ENCODE measurements around the gene NEBL.

NEBL gene

DNA sequence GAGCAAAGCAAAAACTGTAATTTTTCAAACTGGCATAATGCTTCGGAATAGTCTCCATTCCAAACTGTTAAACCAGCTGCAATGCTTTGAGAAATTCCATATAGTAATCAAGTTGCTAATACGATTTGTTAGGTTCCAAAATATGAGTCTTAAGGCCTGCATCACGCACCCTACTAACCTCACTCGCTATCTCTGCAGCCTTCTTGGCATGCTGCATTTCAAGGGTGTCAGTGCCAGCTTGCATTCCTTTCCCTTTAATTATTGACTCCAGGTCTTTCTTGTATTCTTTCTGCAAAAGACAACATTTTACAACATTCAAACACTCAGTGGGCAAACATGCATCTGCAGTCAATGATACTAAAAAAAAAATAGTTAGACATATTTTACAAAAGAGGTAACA is 61.8 kb downstream of the NEBL start:
- DNase-seq = no peak
- Histone ChIP-seq H3K36me3 (ENCODE audit: control insufficient read depth in 1 of 2, insufficient read depth in 2 of 2, low read depth in 1 of 2, low read length in 2 of 2) (no peaks in the 10 kb centered on the region), H2BK12ac (ENCODE audit: low read length in 2 of 2) (no peak overlapping the region), H4K91ac (ENCODE audit: low read length) (no peak overlapping the region), H3K27me3 (ENCODE audit: control insufficient read depth in 1 of 2, insufficient read depth in 1 of 2, low read length in 2 of 2) (no peaks in the 10 kb centered on the region), H3K4ac (ENCODE audit: low read depth in 1 of 2, low read length in 2 of 2) (no peak overlapping the region), H3K23ac (ENCODE audit: low read length in 2 of 2) (no peak overlapping the region), H3K27ac (ENCODE audit: low read length, poor library complexity, severe bottlenecking) (no peak overlapping the region), H2AFZ (ENCODE audit: low read depth, low read length) (no peak overlapping the region), H3K18ac (ENCODE audit: low read depth in 1 of 2, low read length in 2 of 2) (no peak overlapping the region), H3K14ac (ENCODE audit: low read length in 2 of 2) (no peak overlapping the region), H2BK5ac (ENCODE audit: low read depth, low read length, poor library complexity, severe bottlenecking) (no peak overlapping the region), H3K4me1 (ENCODE audit: control insufficient read depth, insufficient read depth, low read depth, low read length) (no peaks in the 10 kb centered on the region), H2AK5ac (ENCODE audit: low read length, severe bottlenecking) (no peak overlapping the region), H3K4me2 (ENCODE audit: low read length, poor library complexity, severe bottlenecking) (no peak overlapping the region), H2BK120ac (ENCODE audit: low read depth, low read length) (no peak overlapping the region), H2BK15ac (ENCODE audit: low read depth, poor library complexity, severe bottlenecking) (no peak overlapping the region), H3K79me1 (replicated peaks; ENCODE audit: low read length, poor library complexity, severe bottlenecking) (no peaks in the 10 kb centered on the region), H3K9me3 (ENCODE audit: control insufficient read depth, low read length) (no peaks in the 10 kb centered on the region), H4K8ac (ENCODE audit: low read length) (no peak overlapping the region), H3K4me3 (ENCODE audit: insufficient read depth in 1 of 2, low read depth in 1 of 2, low read length in 2 of 2) (no peak overlapping the region), H3K9ac (ENCODE audit: low read length) (no peak overlapping the region)
- 97% methylated on average over 4 of the region's 4 CpGs for WGBS

DNA sequence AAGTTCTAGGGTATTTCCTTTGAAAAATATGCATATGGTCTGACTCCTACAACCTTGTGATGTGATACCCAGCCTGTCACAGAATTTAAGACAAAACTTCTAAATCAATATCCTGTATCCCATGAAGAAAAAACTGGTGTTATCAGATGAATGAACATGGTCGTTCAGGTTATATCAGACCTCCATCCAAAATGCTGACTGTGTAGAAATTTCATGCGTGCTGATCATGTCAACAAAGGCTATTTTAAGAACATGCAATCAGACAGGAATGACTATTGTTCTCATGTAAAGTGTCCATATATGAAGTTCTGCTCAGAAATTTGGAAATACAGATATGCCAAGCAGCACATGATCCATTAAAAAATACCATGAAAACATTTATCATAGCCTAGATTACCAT is 62.3 kb downstream of the NEBL start:
- no peak overlapping the region for H4K91ac ChIP-seq (ENCODE audit: low read length)
- H3K18ac ChIP-seq (ENCODE audit: low read depth in 1 of 2, low read length in 2 of 2) = no peak overlapping the region
- H2BK15ac ChIP-seq (ENCODE audit: low read depth, poor library complexity, severe bottlenecking) = no peak overlapping the region
- H3K27ac ChIP-seq (ENCODE audit: low read length, poor library complexity, severe bottlenecking) = no peak overlapping the region
- no peak overlapping the region for H2AK5ac ChIP-seq (ENCODE audit: low read length, severe bottlenecking)
- no peaks in the 10 kb centered on the region for H3K36me3 ChIP-seq (ENCODE audit: control insufficient read depth in 1 of 2, insufficient read depth in 2 of 2, low read depth in 1 of 2, low read length in 2 of 2)
- no peak overlapping the region for H2AFZ ChIP-seq (ENCODE audit: low read depth, low read length)
- 86% methylated on average over 2 of the region's 2 CpGs for WGBS
- H3K4me3 ChIP-seq (ENCODE audit: insufficient read depth in 1 of 2, low read depth in 1 of 2, low read length in 2 of 2) = no peak overlapping the region
- no peak overlapping the region for H2BK120ac ChIP-seq (ENCODE audit: low read depth, low read length)
- H2BK5ac ChIP-seq (ENCODE audit: low read depth, low read length, poor library complexity, severe bottlenecking) = no peak overlapping the region
- no peak overlapping the region for H3K4ac ChIP-seq (ENCODE audit: low read depth in 1 of 2, low read length in 2 of 2)
- no peak overlapping the region for H3K4me2 ChIP-seq (ENCODE audit: low read length, poor library complexity, severe bottlenecking)
- no peaks in the 10 kb centered on the region for H3K27me3 ChIP-seq (ENCODE audit: control insufficient read depth in 1 of 2, insufficient read depth in 1 of 2, low read length in 2 of 2)
- H2BK12ac ChIP-seq (ENCODE audit: low read length in 2 of 2) = no peak overlapping the region
- no peaks in the 10 kb centered on the region for H3K9me3 ChIP-seq (ENCODE audit: control insufficient read depth, low read length)
- H3K4me1 ChIP-seq (ENCODE audit: control insufficient read depth, insufficient read depth, low read depth, low read length) = no peaks in the 10 kb centered on the region
- DNase-seq = no peak
- H3K9ac ChIP-seq (ENCODE audit: low read length) = no peak overlapping the region
- no peak overlapping the region for H3K14ac ChIP-seq (ENCODE audit: low read length in 2 of 2)
- no peaks in the 10 kb centered on the region for H3K79me1 ChIP-seq (replicated peaks; ENCODE audit: low read length, poor library complexity, severe bottlenecking)
- H4K8ac ChIP-seq (ENCODE audit: low read length) = no peak overlapping the region
- H3K23ac ChIP-seq (ENCODE audit: low read length in 2 of 2) = no peak overlapping the region

DNA sequence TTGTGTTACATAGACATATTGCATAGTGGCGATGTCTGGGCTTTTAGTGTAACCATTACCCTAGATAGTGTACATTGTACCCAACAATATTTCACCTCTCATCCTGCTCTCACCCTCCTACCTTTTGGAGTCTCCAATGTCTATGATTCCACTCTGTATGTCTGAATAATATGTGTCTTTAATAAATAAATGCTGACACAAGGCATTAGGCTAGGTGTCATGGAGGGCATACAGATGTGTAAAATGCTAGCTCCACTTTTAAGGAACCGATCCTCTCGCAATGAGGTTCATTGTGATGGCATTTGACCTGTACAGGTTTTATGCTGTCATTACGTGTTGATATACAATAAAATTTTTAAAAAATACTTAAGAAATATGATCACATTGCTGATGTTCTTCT is 74.3 kb downstream of the NEBL start:
- Histone ChIP-seq H3K23ac (ENCODE audit: low read length in 2 of 2) (no peak overlapping the region), H3K27ac (ENCODE audit: low read length, poor library complexity, severe bottlenecking) (no peak overlapping the region), H3K14ac (ENCODE audit: low read length in 2 of 2) (no peak overlapping the region), H3K27me3 (ENCODE audit: control insufficient read depth in 1 of 2, insufficient read depth in 1 of 2, low read length in 2 of 2) (no peaks in the 10 kb centered on the region), H4K8ac (ENCODE audit: low read length) (no peak overlapping the region), H2AK5ac (ENCODE audit: low read length, severe bottlenecking) (no peak overlapping the region), H3K79me1 (replicated peaks; ENCODE audit: low read length, poor library complexity, severe bottlenecking) (no peaks in the 10 kb centered on the region), H2BK120ac (ENCODE audit: low read depth, low read length) (no peak overlapping the region), H3K4me2 (ENCODE audit: low read length, poor library complexity, severe bottlenecking) (no peak overlapping the region), H3K18ac (ENCODE audit: low read depth in 1 of 2, low read length in 2 of 2) (no peak overlapping the region), H3K4me3 (ENCODE audit: insufficient read depth in 1 of 2, low read depth in 1 of 2, low read length in 2 of 2) (no peak overlapping the region), H3K36me3 (ENCODE audit: control insufficient read depth in 1 of 2, insufficient read depth in 2 of 2, low read depth in 1 of 2, low read length in 2 of 2) (no peaks in the 10 kb centered on the region), H3K9me3 (ENCODE audit: control insufficient read depth, low read length) (no peaks in the 10 kb centered on the region), H3K4me1 (ENCODE audit: control insufficient read depth, insufficient read depth, low read depth, low read length) (no peaks in the 10 kb centered on the region), H4K91ac (ENCODE audit: low read length) (no peak overlapping the region), H2AFZ (ENCODE audit: low read depth, low read length) (no peak overlapping the region), H3K9ac (ENCODE audit: low read length) (no peak overlapping the region), H3K4ac (ENCODE audit: low read depth in 1 of 2, low read length in 2 of 2) (no peak overlapping the region), H2BK12ac (ENCODE audit: low read length in 2 of 2) (no peak overlapping the region), H2BK15ac (ENCODE audit: low read depth, poor library complexity, severe bottlenecking) (no peak overlapping the region), H2BK5ac (ENCODE audit: low read depth, low read length, poor library complexity, severe bottlenecking) (no peak overlapping the region)
- WGBS = 92% methylated on average over 2 of the region's 4 CpGs
- DNase-seq = no peak

GRCh38 chr10:20817646-20818045 is 79.5 kb downstream of the NEBL start:
- no peak overlapping the region for H3K14ac ChIP-seq (ENCODE audit: low read length in 2 of 2)

More at GRCh38 chr10:20817646-20818045, 79.5 kb downstream of the NEBL start:
- no peaks in the 10 kb centered on the region for H3K79me1 ChIP-seq (replicated peaks; ENCODE audit: low read length, poor library complexity, severe bottlenecking)
- no peak overlapping the region for H2BK12ac ChIP-seq (ENCODE audit: low read length in 2 of 2)
- WGBS = 95% methylated on average over 5 of the region's 5 CpGs
- H2AFZ ChIP-seq (ENCODE audit: low read depth, low read length) = no peak overlapping the region
- no peak overlapping the region for H3K4me3 ChIP-seq (ENCODE audit: insufficient read depth in 1 of 2, low read depth in 1 of 2, low read length in 2 of 2)
- no peak overlapping the region for H3K4me2 ChIP-seq (ENCODE audit: low read length, poor library complexity, severe bottlenecking)
- no peaks in the 10 kb centered on the region for H3K4me1 ChIP-seq (ENCODE audit: control insufficient read depth, insufficient read depth, low read depth, low read length)
- H4K8ac ChIP-seq (ENCODE audit: low read length) = no peak overlapping the region
- H3K23ac ChIP-seq (ENCODE audit: low read length in 2 of 2) = no peak overlapping the region
- H2BK5ac ChIP-seq (ENCODE audit: low read depth, low read length, poor library complexity, severe bottlenecking) = no peak overlapping the region
- no peak for DNase-seq
- H2BK120ac ChIP-seq (ENCODE audit: low read depth, low read length) = no peak overlapping the region
- H2AK5ac ChIP-seq (ENCODE audit: low read length, severe bottlenecking) = no peak overlapping the region
- no peak overlapping the region for H2BK15ac ChIP-seq (ENCODE audit: low read depth, poor library complexity, severe bottlenecking)
- H3K9ac ChIP-seq (ENCODE audit: low read length) = no peak overlapping the region
- H3K9me3 ChIP-seq (ENCODE audit: control insufficient read depth, low read length) = no peaks in the 10 kb centered on the region
- no peak overlapping the region for H3K4ac ChIP-seq (ENCODE audit: low read depth in 1 of 2, low read length in 2 of 2)
- no peak overlapping the region for H3K27ac ChIP-seq (ENCODE audit: low read length, poor library complexity, severe bottlenecking)
- H3K36me3 ChIP-seq (ENCODE audit: control insufficient read depth in 1 of 2, insufficient read depth in 2 of 2, low read depth in 1 of 2, low read length in 2 of 2) = no peaks in the 10 kb centered on the region
- H4K91ac ChIP-seq (ENCODE audit: low read length) = no peak overlapping the region
- no peaks in the 10 kb centered on the region for H3K27me3 ChIP-seq (ENCODE audit: control insufficient read depth in 1 of 2, insufficient read depth in 1 of 2, low read length in 2 of 2)
- no peak overlapping the region for H3K18ac ChIP-seq (ENCODE audit: low read depth in 1 of 2, low read length in 2 of 2)

All from mesenchymal stem cell (in vitro differentiated cells and primary cell).